Upper lobe of left lung (tissue), 6 donors: ENCODE measurements around the gene GALNT16. TPM values are rescaled to one million over a fixed set of nuclear protein-coding genes. Genes with fewer than 3 reads are reported as not detected.

Source experiments
- ATAC-seq, 2 donors: fragments of 200-7000 bp; cut with Tn5 transposase; one replicate each; pipeline ENCODE4 v1.9.1; 2022; ENCODE audit warnings: mild to moderate bottlenecking in 2 of 2, moderate library complexity in 2 of 2; ENCODE audit not compliant: low FRiP score in 2 of 2
- DNase-seq, 2 donors: peaks; one replicate each; pipeline ENCODE4 v3.0.0-alpha.2; 2019 to 2020
- H3K27ac ChIP-seq, 4 donors: fragments of 200-600 bp; sonication (generic); one replicate each; pipeline ENCODE4 v1.5.1; 2016 to 2019
- H3K27me3 ChIP-seq, 4 donors: fragments of 200-600 bp; sonication (generic); one replicate each; pipeline ENCODE4 v1.5.1; 2017 to 2019
- H3K36me3 ChIP-seq, 4 donors: fragments of 200-600 bp; sonication (generic); one replicate each; pipeline ENCODE4 v1.5.1; 2016 to 2019
- H3K4me1 ChIP-seq, 4 donors: fragments of 200-600 bp; sonication (generic); one replicate each; pipeline ENCODE4 v1.5.1; 2018 to 2019
- H3K4me3 ChIP-seq, 4 donors: fragments of 200-600 bp; sonication (generic); one replicate each; pipeline ENCODE4 v1.5.1; 2017 to 2019; ENCODE audit warnings: mild to moderate bottlenecking in 2 of 4, moderate library complexity in 1 of 4
- H3K9me3 ChIP-seq, 4 donors: fragments of 200-600 bp; sonication (generic); one replicate each; pipeline ENCODE4 v1.5.1; 2018 to 2019
- CTCF ChIP-seq, 6 experiments: fragments of 450-650 bp in 4 of 6; fragments of 200-600 bp in 2 of 6; sonication (generic) in 2 of 6; IDR thresholded peaks; one replicate each; pipeline ENCODE4 v1.5.1; 2016 to 2019; ENCODE audit warnings: antibody characterized with exemption in 6 of 6
- EP300 ChIP-seq, 4 donors: sonication (generic); formaldehyde crosslinking; IDR thresholded peaks; one replicate each; pipeline ENCODE4 v1.5.1; 2017; ENCODE audit warnings: antibody characterized with exemption in 4 of 4, control low read depth in 2 of 4
- POLR2A ChIP-seq, 4 donors: fragments of 450-650 bp; IDR thresholded peaks; one replicate each; pipeline ENCODE4 v1.5.1; 2016 to 2017; ENCODE audit warnings: antibody characterized with exemption in 4 of 4, mild to moderate bottlenecking in 2 of 4
- POLR2AphosphoS5 ChIP-seq, 2 donors: sonication (generic); formaldehyde crosslinking; IDR thresholded peaks; one replicate each; pipeline ENCODE4 v1.5.1; 2017; ENCODE audit warnings: antibody characterized with exemption in 2 of 2
- WGBS, 2 donors: methylation state at CpG; one replicate each; pipeline ENCODE4 v1.1.5; 2017 to 2018; 5-methylcytosine and 5-hydroxymethylcytosine counted together
- total RNA-seq, 6 donors: library from RNA; depleted of rRNA in 4 of 6; stranded (reverse); fragments of >200 nt in 4 of 6; gene quantifications; one replicate each; pipeline versions ENCODE4 v1.1.0 to v1.2.1, GENCODE V29; 2016 to 2021
- donor health status: DM: no; HTN: no; CAD: no; lungs with moderate emphysema.
- donor health status: DM: no; HTN: yes; CAD: no; lungs with severe emphysema.

GALNT16 gene
- total RNA-seq, 6 donors from 2014 or later, result under 0.01 to 8.4 (median 1.3) TPM

GRCh38 chr14:69280746-69281291 lies 20.9 kb downstream of the GALNT16 start:
- TF ChIP-seq EP300 (IDR thresholded peaks at IDR 0.05) (no peak), POLR2AphosphoS5 (IDR thresholded peaks at IDR 0.05) (no peak), CTCF (IDR thresholded peaks at IDR 0.05) (no peak), POLR2A (IDR thresholded peaks at IDR 0.05) (no peak)
- no peak overlapping the region for H3K27ac ChIP-seq
- DNase-seq, result peak in 1 of 2 donors; percentile 9
- no peaks in the 10 kb centered on the region for H3K9me3 ChIP-seq
- H3K27me3 ChIP-seq, result no peaks in the 10 kb centered on the region
- H3K4me3 ChIP-seq, result no peak overlapping the region
- ATAC-seq, result no peak
- no peaks in the 10 kb centered on the region for H3K4me1 ChIP-seq
- WGBS, 2 donors, result 89 to 90% methylated on average over 9 of the region's 9 CpGs
- no peaks in the 10 kb centered on the region for H3K36me3 ChIP-seq

- no peaks in the 10 kb centered on the region for H3K36me3 ChIP-seq
- DNase-seq (peak in 1 of 2 donors; percentile 43), ATAC-seq (peak in 1 of 2 donors; percentile 19)
- H3K27me3 ChIP-seq, result no peaks in the 10 kb centered on the region
- H3K9me3 ChIP-seq, result no peaks in the 10 kb centered on the region
- 57 to 60% methylated on average over 9 to 10 of the region's 10 CpGs for WGBS, 2 donors
- H3K4me1 ChIP-seq, result no peaks in the 10 kb centered on the region
- TF ChIP-seq CTCF (IDR thresholded peaks at IDR 0.05) (peak in 1 of 6 experiments; percentile 44), POLR2A (IDR thresholded peaks at IDR 0.05) (no peak), EP300 (IDR thresholded peaks at IDR 0.05) (no peak), POLR2AphosphoS5 (IDR thresholded peaks at IDR 0.05) (no peak)
- no peak overlapping the region for H3K27ac ChIP-seq
- no peak overlapping the region for H3K4me3 ChIP-seq
Measured at GRCh38 chr14:69281450-69282169, 21.7 kb downstream of the GALNT16 start.

GRCh38 chr14:69282448-69282847 lies 22.5 kb downstream of the GALNT16 start:
- no peak overlapping the region for H3K27ac ChIP-seq
- H3K4me3 ChIP-seq, result no peak overlapping the region
- no peaks in the 10 kb centered on the region for H3K4me1 ChIP-seq
- no peaks in the 10 kb centered on the region for H3K9me3 ChIP-seq
- no peak for ATAC-seq
- no peaks in the 10 kb centered on the region for H3K27me3 ChIP-seq
- no peak for TF ChIP-seq EP300 (IDR thresholded peaks at IDR 0.05)
- no peak for TF ChIP-seq CTCF (IDR thresholded peaks at IDR 0.05)
- TF ChIP-seq POLR2A (IDR thresholded peaks at IDR 0.05), result no peak
- no peak for TF ChIP-seq POLR2AphosphoS5 (IDR thresholded peaks at IDR 0.05)
- 93 to 99% methylated on average over 6 of the region's 6 CpGs for WGBS, 2 donors
- H3K36me3 ChIP-seq, result no peaks in the 10 kb centered on the region
- no peak for DNase-seq

- Histone ChIP-seq H3K27ac (no peak overlapping the region), H3K4me1 (no peaks in the 10 kb centered on the region), H3K9me3 (no peaks in the 10 kb centered on the region), H3K4me3 (no peak overlapping the region), H3K36me3 (no peaks in the 10 kb centered on the region), H3K27me3 (no peaks in the 10 kb centered on the region)
- 80 to 100% methylated on average over 7 to 9 of the region's 9 CpGs for WGBS, 2 donors
- TF ChIP-seq EP300 (IDR thresholded peaks at IDR 0.05) (no peak), POLR2A (IDR thresholded peaks at IDR 0.05) (no peak), POLR2AphosphoS5 (IDR thresholded peaks at IDR 0.05) (no peak), CTCF (IDR thresholded peaks at IDR 0.05) (no peak)
- no peak for DNase-seq
- ATAC-seq, result no peak
Measured at GRCh38 chr14:69284170-69284569, 24.2 kb downstream of the GALNT16 start.
